Endothelial cell (in vitro differentiated cells): ENCODE measurements around the gene CADPS. TPM values are rescaled to one million over a fixed set of nuclear protein-coding genes. Genes with fewer than 3 reads are reported as not detected.

Experiments
- DNase-seq: peaks from one replicate; pipeline ENCODE4 v3.0.0; 2021; ENCODE audit warnings: low spot score
- H3K27ac Mint-ChIP-seq: one replicate; pipeline ENCODE4 v1.8.0; 2021; ENCODE audit warnings: mixed read lengths, inconsistent platforms; ENCODE audit not compliant: unreplicated experiment
- H3K27me3 Mint-ChIP-seq: one replicate; pipeline ENCODE4 v1.8.0; 2021; ENCODE audit warnings: mild to moderate bottlenecking, moderate library complexity, mixed read lengths, inconsistent platforms; ENCODE audit not compliant: unreplicated experiment
- H3K36me3 Mint-ChIP-seq: one replicate; pipeline ENCODE4 v1.8.0; 2021; ENCODE audit warnings: mild to moderate bottlenecking, low read depth, mixed read lengths, inconsistent platforms; ENCODE audit not compliant: unreplicated experiment
- H3K4me1 Mint-ChIP-seq: one replicate; pipeline ENCODE4 v1.8.0; 2021; ENCODE audit warnings: mild to moderate bottlenecking, mixed read lengths, inconsistent platforms; ENCODE audit not compliant: unreplicated experiment
- H3K4me3 Mint-ChIP-seq: one replicate; pipeline ENCODE4 v1.8.0; 2021; ENCODE audit warnings: mild to moderate bottlenecking, mixed read lengths, inconsistent platforms; ENCODE audit not compliant: unreplicated experiment
- H3K9me3 Mint-ChIP-seq: one replicate; pipeline ENCODE4 v1.8.0; 2021; ENCODE audit warnings: mixed read lengths, inconsistent platforms; ENCODE audit not compliant: unreplicated experiment
- total RNA-seq: library from RNA; stranded (reverse); fragmentation: NEBNext Ultra II Directional; extraction: Animal tissue kit (Norgen Biotek cat#: 25700); gene quantifications from one replicate; pipeline ENCODE4 v1.2.1, GENCODE V29; 2021; ENCODE audit not compliant: unreplicated experiment
- TF ChIP-seq, protein P1 (sequence below): fragments of 200-600 bp; sonication (generic); IDR thresholded peaks from one replicate; pipeline ENCODE4 v1.5.0; 2021; ENCODE audit warnings: antibody characterized with exemption; ENCODE audit not compliant: unreplicated experiment

The CADPS gene
- total RNA-seq, 1 donor from 2014 or later: 0.26 TPM

DNA sequence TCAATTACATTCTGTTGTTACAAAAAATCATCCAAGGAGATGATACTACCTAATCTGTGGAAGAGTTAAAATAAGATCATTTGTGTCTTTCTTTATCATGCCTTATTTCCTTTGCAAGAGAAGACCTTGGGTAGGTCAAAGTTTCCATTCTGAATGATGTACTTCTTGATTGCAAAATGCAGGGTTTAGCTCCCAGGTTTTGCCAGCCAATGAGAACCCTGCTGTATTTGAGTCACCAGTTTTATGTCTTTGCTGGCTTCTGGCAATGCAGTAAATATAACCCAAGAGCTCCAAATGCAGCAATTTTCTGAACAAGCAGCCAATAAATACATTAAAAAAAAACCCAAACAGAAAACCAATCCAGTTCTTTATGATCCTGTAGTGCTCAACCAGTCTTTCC is 204.9 kb downstream of the CADPS start:
- Mint-ChIP-seq H3K9me3 (no peaks in the 10 kb centered on the region), H3K4me3 (no peak overlapping the region), H3K4me1 (no peaks in the 10 kb centered on the region), H3K27ac (no peak overlapping the region), H3K27me3 (no peaks in the 10 kb centered on the region), H3K36me3 (no peaks in the 10 kb centered on the region)
- TF ChIP-seq, protein P1, sequence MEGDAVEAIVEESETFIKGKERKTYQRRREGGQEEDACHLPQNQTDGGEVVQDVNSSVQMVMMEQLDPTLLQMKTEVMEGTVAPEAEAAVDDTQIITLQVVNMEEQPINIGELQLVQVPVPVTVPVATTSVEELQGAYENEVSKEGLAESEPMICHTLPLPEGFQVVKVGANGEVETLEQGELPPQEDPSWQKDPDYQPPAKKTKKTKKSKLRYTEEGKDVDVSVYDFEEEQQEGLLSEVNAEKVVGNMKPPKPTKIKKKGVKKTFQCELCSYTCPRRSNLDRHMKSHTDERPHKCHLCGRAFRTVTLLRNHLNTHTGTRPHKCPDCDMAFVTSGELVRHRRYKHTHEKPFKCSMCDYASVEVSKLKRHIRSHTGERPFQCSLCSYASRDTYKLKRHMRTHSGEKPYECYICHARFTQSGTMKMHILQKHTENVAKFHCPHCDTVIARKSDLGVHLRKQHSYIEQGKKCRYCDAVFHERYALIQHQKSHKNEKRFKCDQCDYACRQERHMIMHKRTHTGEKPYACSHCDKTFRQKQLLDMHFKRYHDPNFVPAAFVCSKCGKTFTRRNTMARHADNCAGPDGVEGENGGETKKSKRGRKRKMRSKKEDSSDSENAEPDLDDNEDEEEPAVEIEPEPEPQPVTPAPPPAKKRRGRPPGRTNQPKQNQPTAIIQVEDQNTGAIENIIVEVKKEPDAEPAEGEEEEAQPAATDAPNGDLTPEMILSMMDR: no peak
- DNase-seq: no peak

DNA sequence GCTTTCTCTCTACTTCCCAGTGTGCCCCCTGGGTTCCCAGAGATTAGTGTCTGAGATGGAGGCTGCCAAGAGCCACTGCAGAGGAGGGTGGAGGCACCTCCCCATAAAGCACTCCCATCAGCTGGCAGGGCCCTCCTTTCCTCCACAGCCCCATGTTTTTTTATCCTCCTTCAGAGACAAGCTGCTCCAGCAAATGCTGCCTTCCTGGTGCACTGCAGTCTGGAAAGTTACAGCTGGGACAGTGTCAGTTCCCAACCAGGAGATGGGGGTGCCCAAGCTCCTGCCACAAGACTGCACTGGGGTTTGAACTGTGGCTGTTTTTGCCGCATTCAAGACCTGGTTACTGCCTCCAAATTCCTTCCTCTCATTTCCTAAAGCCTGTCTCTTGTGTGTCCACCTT is 206.1 kb downstream of the CADPS start:
- no peak for DNase-seq
- no peak overlapping the region for H3K27ac Mint-ChIP-seq
- TF ChIP-seq, protein P1: no peak
- H3K4me3 Mint-ChIP-seq: no peak overlapping the region
- H3K9me3 Mint-ChIP-seq: no peaks in the 10 kb centered on the region
- no peaks in the 10 kb centered on the region for H3K27me3 Mint-ChIP-seq
- no peaks in the 10 kb centered on the region for H3K4me1 Mint-ChIP-seq
- no peaks in the 10 kb centered on the region for H3K36me3 Mint-ChIP-seq

DNA sequence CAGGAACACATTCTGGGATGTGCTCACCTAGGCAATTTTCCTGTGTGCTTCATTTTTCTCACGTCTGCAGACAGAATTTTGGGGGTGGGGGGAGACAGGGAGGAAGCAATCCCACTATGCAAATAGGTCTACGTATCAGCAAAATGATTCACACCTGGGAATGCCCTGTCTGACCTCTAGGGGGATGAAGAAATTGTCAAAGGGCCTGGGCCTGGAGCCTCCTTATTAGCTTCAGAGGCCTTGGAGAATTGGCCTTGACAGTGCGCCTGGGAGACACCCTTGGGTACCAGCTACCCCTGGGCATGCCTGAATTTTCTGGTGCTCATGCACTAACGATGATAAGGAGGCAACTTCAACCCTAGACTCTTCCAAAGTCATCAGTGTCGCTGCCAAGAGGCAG is 207.5 kb downstream of the CADPS start:
- H3K4me1 Mint-ChIP-seq: no peaks in the 10 kb centered on the region
- TF ChIP-seq, protein P1: peak; percentile 66
- H3K36me3 Mint-ChIP-seq: no peaks in the 10 kb centered on the region
- no peak overlapping the region for H3K27ac Mint-ChIP-seq
- peak; percentile 18 for DNase-seq
- no peaks in the 10 kb centered on the region for H3K27me3 Mint-ChIP-seq
- H3K4me3 Mint-ChIP-seq: no peak overlapping the region
- H3K9me3 Mint-ChIP-seq: no peaks in the 10 kb centered on the region

DNA sequence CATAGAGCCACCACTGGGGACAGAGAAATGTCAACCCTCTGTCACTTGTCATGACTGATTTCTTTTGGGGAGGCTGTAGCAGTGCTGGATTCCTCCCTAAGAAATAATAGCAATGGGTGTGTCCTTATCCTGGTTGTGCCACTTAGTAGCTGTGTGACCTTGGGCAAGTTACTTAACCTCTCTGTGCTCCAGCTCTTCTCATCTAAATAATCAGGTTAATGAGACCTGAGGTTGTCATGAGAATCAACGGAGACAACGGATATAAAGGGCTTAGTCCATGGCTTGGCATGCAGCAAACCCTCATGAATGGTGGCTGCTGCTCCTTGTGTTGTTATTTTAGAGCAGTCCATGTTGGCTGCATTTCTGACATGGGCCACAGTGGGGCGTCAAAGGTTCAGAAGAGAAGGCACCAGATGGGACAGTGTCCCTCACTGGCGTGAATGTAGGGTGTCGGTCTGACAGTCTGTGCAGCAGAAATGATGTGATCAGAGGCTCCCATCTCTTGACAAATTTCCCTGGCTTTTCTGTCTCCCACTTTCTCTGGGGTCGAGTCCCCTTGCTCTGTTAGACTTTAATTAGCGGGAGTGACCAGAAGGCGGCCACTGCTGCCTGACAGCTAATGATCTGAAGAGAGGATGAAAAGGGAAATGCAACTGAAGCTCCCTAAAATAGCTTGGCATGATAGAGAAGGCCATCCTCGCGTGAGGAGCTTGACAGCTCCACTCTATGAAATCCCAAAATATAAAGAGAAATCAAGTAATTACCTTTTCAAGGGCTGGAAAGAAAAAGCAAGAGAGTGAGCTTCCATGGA is 209.4 kb downstream of the CADPS start:
- Mint-ChIP-seq H3K4me1 (no peaks in the 10 kb centered on the region), H3K4me3 (no peak overlapping the region), H3K9me3 (no peaks in the 10 kb centered on the region), H3K27ac (no peak overlapping the region), H3K27me3 (no peaks in the 10 kb centered on the region), H3K36me3 (no peaks in the 10 kb centered on the region)
- DNase-seq: peak; percentile 85
- TF ChIP-seq, protein P1: peak; percentile 72

DNA sequence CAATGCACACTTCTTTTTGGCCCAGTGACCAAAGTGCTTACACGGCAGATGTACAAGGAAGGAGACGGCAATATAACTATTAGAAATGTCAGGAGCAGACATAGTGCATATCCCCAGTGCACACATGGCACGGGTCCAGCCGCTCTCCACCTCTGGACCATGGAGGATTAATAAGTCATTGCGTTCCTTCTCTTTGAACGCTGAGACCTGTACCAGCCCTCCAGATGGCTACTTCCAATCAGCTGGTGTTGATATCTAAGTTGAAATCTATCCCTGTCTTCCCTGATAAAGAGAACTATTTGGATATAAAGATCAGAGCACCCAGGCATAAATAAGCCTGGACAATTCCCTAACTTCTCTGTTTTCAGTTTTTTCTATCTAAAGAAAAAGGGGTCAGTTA is 212.5 kb downstream of the CADPS start:
- H3K9me3 Mint-ChIP-seq: no peaks in the 10 kb centered on the region

More for the DNA sequence above, 212.5 kb downstream of the CADPS start:
- no peak for DNase-seq
- H3K36me3 Mint-ChIP-seq: no peaks in the 10 kb centered on the region
- H3K27ac Mint-ChIP-seq: no peak overlapping the region
- TF ChIP-seq, protein P1: no peak
- H3K4me3 Mint-ChIP-seq: no peak overlapping the region
- no peaks in the 10 kb centered on the region for H3K27me3 Mint-ChIP-seq
- H3K4me1 Mint-ChIP-seq: no peaks in the 10 kb centered on the region
